NOMO-1 (cell line): ENCODE results near the gene PCDHB9.
"Not testable (repeated sequence)": the region's sequence is repeated elsewhere in the genome, so short reads cannot be mapped to it uniquely, and the experiment has no call there.

Source experiments
- DNase-seq, 2 experiments: peaks; one replicate each; lab custom pipeline; 2025; ENCODE audit not compliant: unreplicated experiment in 2 of 2; lab: John Stamatoyannopoulos, UW

The PCDHB9 gene

GRCh38 chr5:141186897-141187512 is at the start of gene PCDHB9:
Gene PCDHB9 (plus strand): TSS chr5:141187161. CDS start chr5:141187319, 158 bp downstream.
- DNase-seq = no peak

DNA sequence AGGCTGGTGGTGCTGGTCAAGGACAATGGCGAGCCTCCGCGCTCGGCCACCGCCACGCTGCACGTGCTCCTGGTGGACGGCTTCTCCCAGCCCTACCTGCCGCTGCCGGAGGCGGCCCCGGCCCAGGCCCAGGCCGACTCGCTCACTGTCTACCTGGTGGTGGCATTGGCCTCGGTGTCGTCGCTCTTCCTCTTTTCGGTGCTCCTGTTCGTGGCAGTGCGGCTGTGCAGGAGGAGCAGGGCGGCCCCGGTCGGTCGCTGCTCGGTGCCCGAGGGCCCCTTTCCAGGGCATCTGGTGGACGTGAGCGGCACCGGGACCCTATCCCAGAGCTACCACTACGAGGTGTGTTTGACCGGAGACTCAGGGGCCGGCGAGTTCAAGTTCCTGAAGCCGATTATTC is 49.6 kb upstream of the PCDHB9 start:
- DNase-seq = not testable (repeated sequence)

DNA sequence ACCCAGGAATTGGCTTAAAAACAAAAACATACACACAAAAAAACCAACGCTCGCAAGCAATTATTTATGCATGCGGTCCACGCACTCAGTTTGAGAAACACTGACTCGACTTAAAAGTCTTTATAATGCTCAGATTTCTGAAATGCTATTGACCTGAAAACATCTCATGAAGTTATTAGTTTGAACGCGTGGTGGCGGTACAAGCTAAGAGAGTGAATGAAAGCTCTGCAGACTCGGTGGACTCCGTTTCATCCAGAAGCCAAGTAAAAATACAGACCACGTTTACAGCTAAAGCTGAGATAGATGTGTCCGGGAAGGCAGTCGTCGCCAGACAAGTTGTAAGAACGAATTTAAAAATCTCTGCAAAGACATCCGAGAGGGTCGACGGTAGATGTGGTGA is 37.1 kb upstream of the PCDHB9 start, which contains the start of gene PCDHB6:
Gene PCDHB6, plus strand, starts transcription at position 246 of the 400 bp plus-strand sequence. CDS start 201 bp downstream, outside the sequence.
- no peak for DNase-seq

- no peak for DNase-seq
Observed at GRCh38 chr5:141150224-141150992, 36.6 kb upstream of the PCDHB9 start.

- DNase-seq = no peak
Observed at GRCh38 chr5:141150993-141151325, 36.0 kb upstream of the PCDHB9 start.

- DNase-seq = not testable (repeated sequence)
Observed at GRCh38 chr5:141151632-141152031, 35.3 kb upstream of the PCDHB9 start.

DNA sequence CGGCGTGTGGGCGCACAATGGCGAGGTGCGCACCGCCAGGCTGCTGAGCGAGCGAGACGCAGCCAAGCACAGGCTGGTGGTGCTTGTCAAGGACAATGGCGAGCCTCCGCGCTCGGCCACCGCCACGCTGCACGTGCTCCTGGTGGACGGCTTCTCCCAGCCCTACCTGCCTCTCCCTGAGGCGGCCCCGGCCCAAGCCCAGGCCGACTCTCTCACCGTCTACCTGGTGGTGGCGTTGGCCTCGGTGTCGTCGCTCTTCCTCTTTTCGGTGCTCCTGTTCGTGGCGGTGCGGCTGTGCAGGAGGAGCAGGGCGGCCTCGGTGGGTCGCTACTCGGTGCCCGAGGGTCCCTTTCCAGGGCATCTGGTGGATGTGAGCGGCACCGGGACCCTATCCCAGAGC is 34.9 kb upstream of the PCDHB9 start:
- DNase-seq = not testable (repeated sequence)

- no peak for DNase-seq
Observed at GRCh38 chr5:141155540-141156374, 31.2 kb upstream of the PCDHB9 start.

DNA sequence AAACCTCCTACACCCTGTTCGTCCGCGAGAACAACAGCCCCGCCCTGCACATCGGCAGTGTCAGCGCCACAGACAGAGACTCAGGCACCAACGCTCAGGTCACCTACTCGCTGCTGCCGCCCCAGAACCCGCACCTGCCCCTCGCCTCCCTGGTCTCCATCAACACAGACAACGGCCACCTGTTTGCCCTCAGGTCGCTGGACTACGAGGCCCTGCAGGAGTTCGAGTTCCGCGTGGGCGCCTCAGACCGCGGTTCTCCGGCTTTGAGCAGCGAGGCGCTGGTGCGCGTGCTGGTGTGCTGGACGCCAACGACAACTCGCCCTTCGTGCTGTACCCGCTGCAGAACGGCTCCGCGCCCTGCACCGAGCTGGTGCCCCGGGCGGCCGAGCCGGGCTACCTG is 29.6 kb upstream of the PCDHB9 start:
- not testable (repeated sequence) for DNase-seq

DNA sequence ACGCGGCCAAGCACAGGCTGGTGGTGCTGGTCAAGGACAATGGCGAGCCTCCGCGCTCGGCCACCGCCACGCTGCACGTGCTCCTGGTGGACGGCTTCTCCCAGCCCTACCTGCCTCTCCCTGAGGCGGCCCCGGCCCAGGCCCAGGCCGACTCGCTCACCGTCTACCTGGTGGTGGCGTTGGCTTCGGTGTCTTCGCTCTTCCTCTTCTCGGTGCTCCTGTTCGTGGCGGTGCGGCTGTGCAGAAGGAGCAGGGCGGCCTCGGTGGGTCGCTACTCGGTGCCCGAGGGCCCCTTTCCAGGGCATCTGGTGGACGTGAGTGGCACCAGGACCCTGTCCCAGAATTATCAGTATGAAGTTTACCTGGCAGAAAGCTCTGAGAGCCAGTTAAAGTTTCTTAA is 29.1 kb upstream of the PCDHB9 start:
- not testable (repeated sequence) for DNase-seq

GRCh38 chr5:141172381-141173204 is 14.4 kb upstream of the PCDHB9 start, which contains the start of gene PCDHB7:
Gene PCDHB7 (plus strand): TSS chr5:141172644. CDS start chr5:141172836, 192 bp downstream.
- peak in 1 of 2 experiments; percentile 8 for DNase-seq

DNA sequence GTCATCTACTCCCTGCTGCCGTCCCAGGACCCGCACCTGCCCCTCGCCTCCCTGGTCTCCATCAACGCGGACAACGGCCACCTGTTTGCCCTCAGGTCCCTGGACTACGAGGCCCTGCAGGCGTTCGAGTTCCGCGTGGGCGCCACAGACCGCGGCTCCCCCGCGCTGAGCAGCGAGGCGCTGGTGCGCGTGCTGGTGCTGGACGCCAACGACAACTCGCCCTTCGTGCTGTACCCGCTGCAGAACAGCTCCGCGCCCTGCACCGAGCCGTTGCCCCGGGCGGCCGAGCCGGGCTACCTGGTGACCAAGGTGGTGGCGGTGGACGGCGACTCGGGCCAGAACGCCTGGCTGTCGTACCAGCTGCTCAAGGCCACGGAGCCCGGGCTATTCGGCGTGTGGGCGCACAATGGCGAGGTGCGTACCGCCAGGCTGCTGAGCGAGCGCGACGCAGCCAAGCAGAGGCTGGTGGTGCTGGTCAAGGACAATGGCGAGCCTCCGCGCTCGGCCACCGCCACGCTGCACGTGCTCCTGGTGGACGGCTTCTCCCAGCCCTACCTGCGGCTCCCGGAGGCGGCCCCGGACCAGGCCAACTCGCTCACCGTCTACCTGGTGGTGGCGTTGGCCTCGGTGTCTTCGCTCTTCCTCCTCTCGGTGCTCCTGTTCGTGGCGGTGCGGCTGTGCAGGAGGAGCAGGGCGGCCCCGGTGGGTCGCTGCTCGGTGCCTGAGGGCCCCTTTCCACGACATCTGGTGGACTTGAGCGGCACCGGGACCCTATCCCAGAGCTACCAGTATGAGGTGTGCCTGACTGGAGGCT is 12.5 kb upstream of the PCDHB9 start:
- DNase-seq = not testable (repeated sequence)

DNA sequence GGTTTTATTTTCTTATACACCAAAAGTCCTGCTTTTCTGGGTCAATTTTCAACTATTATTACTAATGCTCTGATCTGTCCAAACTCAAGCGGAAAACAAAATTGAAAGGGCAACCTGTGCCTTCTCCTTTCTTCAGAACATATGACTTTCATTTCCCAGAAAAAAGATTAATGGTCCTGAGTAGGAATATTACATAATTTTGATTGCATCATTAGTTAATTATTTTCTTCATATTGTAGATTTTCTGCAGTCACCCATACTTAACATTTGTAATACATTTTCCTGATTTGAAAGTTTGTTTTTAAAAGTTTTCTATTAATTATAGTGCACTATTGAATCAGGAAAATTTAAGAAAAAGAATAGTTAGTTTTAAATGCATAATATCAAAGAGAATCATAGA is 11.0 kb upstream of the PCDHB9 start:
- DNase-seq = no peak

DNA sequence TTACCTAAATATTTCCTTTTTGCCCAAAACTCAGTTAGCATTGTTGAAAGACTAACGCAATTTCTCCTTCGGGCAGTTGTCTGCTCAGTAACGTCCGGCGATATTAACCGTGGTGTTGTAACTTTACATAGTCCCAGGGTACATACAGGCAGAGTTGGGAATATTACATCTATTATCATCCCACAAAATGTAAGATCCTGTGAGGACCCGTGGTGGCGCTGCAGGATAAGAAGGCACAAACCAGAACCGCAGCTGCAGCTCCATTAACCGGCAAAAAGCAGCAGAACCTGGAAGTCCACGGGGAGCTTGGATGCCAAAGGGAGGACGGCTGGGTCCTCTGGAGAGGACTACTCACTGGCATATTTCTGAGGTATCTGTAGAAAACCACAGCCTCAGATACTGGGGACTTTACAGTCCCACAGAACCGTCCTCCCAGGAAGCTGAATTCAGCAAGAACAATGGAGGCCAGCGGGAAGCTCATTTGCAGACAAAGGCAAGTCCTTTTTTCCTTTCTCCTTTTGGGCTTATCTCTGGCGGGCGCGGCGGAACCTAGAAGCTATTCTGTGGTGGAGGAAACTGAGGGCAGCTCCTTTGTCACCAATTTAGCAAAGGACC is 9.3 kb upstream of the PCDHB9 start, which contains the start of gene PCDHB8:
Gene PCDHB8, plus strand, starts transcription at position 214 of the 615 bp plus-strand sequence. Its CDS starts 245 bp downstream, at position 459.
- DNase-seq = not testable (repeated sequence)

DNA sequence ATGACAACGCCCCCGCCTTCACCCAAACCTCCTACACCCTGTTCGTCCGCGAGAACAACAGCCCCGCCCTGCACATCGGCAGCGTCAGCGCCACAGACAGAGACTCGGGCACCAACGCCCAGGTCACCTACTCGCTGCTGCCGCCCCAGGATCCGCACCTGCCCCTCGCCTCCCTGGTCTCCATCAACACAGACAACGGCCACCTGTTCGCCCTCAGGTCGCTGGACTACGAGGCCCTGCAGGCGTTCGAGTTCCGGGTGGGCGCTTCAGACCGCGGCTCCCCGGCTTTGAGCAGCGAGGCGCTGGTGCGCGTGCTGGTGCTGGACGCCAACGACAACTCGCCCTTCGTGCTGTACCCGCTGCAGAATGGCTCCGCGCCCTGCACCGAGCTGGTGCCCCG is 7.6 kb upstream of the PCDHB9 start:
- not testable (repeated sequence) for DNase-seq

- not testable (repeated sequence) for DNase-seq
Observed at GRCh38 chr5:141179876-141180275, 7.1 kb upstream of the PCDHB9 start.

DNA sequence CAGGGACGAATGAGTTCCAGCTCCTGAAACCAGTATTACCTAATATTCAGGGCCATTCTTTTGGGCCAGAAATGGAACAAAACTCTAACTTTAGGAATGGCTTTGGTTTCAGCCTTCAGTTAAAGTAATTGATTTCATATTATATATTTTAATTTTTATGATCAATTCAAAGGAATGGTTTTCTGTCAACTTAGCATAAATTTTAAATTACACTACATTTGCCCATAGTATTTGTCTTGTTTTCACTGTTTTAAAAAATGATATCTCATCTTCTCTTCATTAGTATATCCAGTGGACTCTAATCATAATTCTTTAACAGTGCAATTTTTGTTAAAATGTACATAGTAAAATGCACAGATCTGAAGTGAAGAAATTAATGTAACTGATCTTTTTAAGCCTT is 6.6 kb upstream of the PCDHB9 start:
- DNase-seq = no peak

- DNase-seq = no peak
Observed at GRCh38 chr5:141182248-141182647, 4.7 kb upstream of the PCDHB9 start, which contains the start of gene PCDHB16. Gene PCDHB16 (plus strand): TSS chr5:141182387. CDS start chr5:141182560, 173 bp downstream.
